Medulla oblongata (tissue), 1 donor: ENCODE measurements around the gene DNAAF5.

Experiments
- DNase-seq: peaks from one replicate; pipeline ENCODE4 v3.0.0-alpha.2; 2015; ENCODE audit errors: extremely low spot score

DNAAF5 gene

GRCh38 chr7:767941-768731, 41.6 kb downstream of the DNAAF5 start:
- peak; percentile 42 for DNase-seq

GRCh38 chr7:768881-769504, 42.5 kb downstream of the DNAAF5 start:
- DNase-seq = peak; percentile 66

GRCh38 chr7:770336-770735, 43.8 kb downstream of the DNAAF5 start:
- no peak for DNase-seq

GRCh38 chr7:770741-771166, 44.3 kb downstream of the DNAAF5 start:
- no peak for DNase-seq

DNA sequence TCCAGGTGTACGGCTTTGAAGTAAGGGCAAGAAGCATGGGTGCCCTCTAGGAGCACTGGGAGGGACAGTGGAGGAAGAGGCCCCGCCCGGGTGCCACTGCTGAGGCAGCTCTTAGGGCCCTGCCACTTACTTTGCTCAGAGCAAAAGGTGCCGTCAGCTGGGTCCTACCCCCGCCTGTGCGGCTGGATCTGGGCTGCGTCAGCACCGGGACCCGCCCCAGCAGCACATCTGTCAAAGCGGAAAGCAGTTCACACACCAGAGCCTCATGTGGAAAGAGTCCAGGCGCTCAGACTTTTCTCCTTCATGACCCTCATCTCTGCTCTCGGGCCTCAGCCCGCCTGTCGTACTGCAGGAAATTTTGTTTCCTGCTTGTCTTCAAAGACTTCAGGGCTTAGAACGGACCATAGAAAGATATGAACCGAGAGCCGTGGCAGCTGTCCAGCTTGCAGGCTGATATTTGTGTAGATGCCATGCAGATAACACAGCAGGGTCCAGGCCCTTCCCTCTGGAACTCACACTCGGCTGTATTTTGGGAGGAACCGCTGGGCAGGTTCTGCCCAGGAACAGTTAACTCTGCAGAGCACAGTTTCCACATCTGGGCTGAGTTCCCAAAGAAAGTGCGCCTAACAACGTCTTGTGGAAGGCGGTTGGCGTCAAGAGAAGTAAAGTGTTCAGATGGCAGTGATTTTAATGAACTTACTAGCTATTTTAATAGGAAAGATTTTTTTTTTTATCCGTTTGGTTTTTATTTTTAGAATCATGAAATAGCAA, 44.9 kb downstream of the DNAAF5 start:
- no peak for DNase-seq

DNA sequence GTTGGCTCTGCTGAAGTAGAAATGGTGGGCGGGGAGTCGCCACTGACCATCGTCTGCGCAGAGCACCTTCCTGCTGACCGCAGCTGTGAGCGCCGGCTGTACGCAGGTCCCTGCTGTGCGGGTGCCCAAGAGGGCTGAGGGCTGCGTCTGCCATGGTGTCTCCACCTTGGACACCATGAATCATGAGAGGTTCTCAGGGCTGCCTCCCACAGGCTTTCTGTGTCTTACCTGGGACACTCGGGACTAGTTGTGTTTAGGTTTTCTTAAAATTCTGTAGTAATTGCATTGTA, 45.5 kb downstream of the DNAAF5 start:
- DNase-seq = no peak

GRCh38 chr7:772392-772791, 45.9 kb downstream of the DNAAF5 start:
- DNase-seq = no peak

DNA sequence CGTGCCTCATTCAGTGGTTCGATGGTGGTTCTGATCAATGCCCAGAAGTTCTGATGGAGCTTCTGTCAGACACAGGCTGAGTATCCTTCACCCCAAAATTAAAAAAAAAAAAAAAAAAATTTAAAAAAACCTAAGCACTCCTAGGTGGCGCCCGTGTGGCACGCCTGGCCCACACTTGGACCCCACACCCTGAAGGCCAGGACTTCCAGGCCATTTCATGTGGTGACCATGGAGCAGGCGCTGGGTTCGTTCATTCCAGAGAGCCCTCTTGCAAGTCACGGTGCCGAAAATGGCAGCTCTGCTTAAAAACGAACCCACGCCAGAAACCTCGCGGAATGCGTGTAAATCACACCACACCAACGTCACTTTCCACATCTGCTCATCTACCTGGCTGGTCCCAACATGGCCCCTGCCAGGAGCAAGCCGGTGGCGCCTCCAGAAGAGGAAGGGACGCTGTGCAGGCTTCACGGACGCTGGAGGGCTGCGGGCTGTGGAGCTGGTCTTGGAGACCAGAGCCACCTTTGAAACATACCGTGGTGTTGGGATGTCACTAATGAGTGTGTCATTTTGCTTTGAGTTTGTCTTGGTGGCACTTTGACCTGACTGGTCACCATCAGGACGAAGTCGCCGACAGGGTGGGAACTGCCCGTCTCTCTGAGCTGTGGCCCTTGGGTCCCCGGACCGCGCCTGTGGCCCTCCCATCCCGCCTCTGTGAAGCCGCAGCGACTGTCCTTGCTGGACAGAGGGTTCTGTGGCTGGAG, 46.5 kb downstream of the DNAAF5 start:
- no peak for DNase-seq

- no peak for DNase-seq
Observed at GRCh38 chr7:773622-773915, 47.1 kb downstream of the DNAAF5 start.

DNA sequence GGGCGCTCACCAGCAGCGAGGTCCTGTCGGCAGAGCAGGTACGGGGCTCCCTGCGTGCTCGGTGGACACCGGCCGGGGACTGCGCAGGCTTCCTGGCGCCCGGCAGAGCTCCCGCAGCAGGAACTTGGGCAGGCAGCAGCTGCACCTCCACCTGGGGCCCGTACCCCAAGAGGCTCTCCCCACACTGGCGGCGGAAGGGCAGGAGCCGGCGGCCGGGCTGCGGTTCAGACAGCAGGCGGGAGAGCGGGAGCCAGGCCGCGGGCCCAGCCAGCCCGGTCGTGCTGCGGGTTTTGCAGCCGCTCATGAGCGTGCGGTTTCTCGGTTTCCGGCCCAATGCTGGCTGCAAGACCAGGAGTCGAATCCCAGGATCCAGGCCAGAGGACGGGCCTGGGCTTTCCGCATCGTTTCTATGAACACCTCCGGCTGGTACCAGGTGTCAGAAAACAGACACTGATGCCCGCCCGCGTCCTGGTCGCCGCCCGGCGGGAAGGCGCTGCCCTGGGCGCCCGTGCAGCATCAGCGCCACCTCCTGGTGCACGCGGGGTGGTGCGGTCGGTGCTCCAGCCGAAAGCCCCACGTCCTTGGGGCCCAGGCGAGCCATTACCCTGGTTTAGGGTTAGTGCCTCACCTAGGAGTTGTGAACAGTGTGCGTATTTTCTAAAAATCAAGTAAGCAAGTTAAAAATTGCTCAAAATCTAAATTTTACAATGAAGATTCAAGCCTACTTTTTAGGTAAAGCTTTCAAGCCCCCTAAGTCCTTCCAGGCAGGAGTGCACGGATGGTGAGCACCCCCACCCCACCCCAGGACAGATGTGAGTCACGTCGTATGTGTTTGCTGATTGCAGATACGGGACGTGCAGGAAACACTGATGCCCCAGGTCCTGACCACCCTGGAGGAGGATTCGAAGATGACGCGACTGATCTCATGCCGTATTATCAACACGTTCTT, 47.9 kb downstream of the DNAAF5 start:
- peak; percentile 27 for DNase-seq

DNA sequence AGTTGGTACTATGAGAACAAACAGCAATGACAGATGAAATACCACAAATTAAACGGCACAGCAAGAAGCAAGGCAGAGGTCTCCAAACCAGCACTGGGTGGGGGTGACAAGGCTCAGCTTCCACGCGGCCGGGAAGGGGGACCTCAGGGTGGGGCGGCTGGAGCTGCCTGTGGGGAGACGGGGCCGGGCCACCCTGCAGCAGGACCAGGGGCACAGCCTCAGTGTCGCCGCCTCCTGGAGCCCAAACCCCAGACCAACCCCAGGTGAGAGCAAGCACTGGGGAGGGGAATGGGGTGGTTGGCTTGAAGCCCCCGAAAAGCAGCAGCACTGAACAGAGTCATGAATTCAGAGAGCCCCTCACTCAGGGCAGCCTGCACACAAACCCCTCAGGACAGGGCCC, 49.9 kb downstream of the DNAAF5 start:
- DNase-seq = no peak

GRCh38 chr7:776992-777727, 50.7 kb downstream of the DNAAF5 start:
- DNase-seq = no peak

DNA sequence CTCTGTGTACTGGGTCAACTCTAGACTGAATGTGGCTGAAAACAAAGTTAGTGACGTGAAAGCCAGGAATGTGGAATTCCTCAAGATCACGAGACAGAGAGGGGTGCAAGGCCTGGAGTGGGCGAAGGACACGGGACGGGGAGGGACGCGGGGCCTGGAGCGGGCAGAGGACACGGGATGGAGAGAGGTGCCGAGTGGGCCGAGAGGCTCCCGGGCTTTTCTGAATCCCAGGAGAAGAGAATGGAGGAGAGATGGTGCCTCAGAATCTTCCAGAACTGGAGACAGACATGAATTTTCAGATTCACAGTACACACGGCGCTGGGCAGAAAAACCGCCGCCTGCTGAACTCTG, 51.2 kb downstream of the DNAAF5 start:
- DNase-seq = no peak

DNA sequence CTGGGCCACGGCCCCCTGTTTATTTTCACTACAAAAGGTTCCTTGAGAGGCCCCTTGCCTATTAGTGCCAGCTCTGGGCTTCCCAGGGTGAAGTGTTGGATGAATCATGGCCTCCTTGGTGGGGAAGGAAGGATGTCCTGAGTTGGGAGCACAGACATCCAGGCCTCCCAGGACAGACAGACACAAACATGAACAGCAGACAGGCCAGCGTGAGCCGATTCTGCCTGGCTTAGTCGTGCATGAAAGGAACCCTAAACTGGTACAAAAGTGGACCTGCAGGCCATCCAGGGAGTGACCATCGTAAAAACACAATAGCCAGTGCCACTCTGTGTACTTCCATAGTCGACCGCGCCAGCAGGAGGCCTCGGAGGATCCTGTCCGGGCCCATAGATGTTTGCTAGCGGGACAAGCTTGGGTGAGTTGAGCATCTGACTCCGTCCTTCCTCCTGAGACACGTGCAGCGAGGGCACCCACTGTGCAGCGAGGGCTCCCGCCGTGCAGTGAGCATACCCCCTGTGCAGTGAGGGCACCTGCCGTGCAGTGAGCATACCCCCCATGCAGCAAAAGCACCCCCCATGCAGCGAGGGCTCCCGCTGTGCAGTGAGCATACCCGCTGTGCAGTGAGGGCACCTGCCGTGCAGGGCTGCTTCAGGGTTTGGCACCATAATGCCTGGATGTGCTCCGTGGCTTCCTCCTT, 51.9 kb downstream of the DNAAF5 start:
- no peak for DNase-seq

DNA sequence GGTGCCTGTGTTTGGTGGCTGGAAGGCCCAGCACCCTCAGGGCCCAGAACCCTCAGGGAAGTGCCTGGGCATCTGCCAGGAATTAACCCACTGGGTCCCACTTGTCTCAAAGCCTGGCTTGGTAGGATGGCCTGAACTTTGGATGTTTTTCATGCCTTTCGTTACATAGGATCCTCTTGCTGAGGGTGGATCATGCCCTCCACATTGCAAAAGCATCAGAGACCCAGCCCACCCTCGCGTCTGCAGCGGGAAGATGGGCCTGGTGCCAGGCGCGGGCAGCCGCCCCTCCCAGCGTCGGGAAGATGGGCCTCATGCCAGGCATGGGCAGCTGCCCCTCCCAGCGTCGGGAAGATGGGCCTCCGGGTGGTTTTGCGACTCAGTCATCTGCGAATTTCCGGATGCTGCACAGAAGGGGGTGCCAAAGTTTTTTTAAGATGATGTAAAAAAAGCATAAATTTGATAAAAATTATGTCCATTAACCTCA, 52.5 kb downstream of the DNAAF5 start:
- DNase-seq = peak; percentile 21

GRCh38 chr7:779480-779879, 53.0 kb downstream of the DNAAF5 start:
- no peak for DNase-seq

DNA sequence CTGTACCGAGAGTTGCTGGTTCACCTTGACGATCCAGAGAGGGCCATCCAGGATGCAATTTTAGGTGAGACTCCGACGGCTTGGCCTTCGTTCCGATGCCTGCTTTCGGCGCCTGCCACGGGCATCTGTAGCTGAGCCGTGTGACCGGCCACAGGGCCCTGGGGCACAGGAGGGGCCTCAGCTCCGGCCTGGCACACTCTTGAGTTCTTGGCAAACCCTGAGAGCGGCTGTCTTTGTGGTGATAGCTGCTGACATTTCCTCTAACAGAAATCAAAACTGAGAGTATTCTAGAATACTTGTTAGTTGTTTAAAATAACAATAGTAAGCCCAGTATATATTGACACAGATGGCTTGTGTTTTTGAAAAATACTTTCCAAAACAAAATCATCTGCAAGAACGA, 53.6 kb downstream of the DNAAF5 start:
- peak; percentile 32 for DNase-seq

- no peak for DNase-seq
Observed at GRCh38 chr7:780516-780915, 54.0 kb downstream of the DNAAF5 start.

DNA sequence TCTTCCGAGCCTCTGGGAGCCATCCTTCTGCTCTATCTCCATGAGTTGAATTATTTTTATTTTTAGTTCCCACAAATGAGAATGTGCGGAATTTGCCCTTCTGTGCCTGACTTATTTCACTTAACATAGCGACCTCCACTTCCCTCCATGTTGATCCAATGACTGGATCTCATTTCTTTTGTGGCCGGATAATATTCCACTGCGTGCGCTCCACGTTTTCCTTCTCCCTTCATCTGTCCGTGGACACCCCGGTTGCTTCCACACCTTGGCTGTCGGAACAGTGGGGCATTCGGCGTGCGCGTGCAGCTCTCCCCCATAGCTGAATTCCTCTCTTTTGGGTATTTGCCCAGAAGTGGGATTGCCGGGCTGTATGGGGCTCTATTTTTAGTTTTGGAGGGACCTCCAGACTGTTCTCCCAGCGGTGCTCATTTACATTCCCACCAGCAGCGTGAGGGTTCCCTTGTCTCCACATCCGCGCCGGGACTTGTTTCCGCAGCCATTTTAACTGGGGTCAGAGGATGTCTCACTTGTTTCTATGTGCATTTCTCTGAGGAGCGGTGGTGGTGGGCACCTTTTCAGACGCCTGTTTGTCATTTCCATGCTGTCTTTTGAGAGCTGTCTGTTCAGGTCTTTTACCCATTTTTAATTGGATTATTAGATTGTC, 54.8 kb downstream of the DNAAF5 start:
- no peak for DNase-seq
